Measurements from ENCODE around the gene ALX1. TPM values are rescaled to one million over a fixed set of nuclear protein-coding genes. Genes with fewer than 3 reads are reported as not detected.

The ALX1 gene
- total and polyA plus RNA-seq, 4 donors: not detected

- TF ChIP-seq CTCF (IDR thresholded peaks at IDR 0.05; ENCODE audit: low read depth, low read length, missing input control) (no peak), EGR1 (IDR thresholded peaks at IDR 0.05; ENCODE audit: low read depth in 2 of 2) (no peak), JUND (IDR thresholded peaks at IDR 0.05) (no peak), FOXA1 (IDR thresholded peaks at IDR 0.05) (no peak), RAD21 (IDR thresholded peaks at IDR 0.05) (no peak)
Measured at GRCh38 chr12:85348779-85349178, 68.8 kb downstream of the ALX1 start (continued).

DNA sequence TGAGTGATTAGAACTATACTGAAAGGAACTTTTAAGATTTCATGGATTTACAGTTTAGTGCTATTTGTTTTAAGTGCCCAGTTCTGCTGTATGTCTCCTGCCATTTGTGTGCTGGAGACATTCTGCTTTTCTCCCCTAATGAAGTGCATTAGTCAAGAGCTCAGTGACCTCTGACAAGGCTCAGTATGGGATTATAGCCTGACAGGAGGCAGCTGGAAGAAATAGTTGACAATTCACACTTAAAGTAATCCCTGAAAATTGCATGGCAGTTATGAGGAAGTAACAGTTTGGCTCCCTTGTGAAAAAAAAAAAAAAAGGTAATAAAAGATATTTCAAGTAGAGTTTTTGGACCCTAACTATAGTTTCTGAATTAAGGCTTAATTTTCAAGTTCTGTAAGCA is 70.3 kb downstream of the ALX1 start:
- Histone ChIP-seq H3K4me1 (ENCODE audit: control insufficient read depth in 4 of 4, insufficient read depth in 4 of 4, low read length in 3 of 4) (no peaks in the 10 kb centered on the region), H3K9ac (ENCODE audit: low read depth in 1 of 2, low read length in 2 of 2) (no peak overlapping the region), H3K27ac (ENCODE audit: low read depth in 1 of 2, low read length in 2 of 2) (no peak overlapping the region), H3K9me3 (ENCODE audit: control insufficient read depth in 4 of 4, low read length in 3 of 4) (no peaks in the 10 kb centered on the region), H3K36me3 (ENCODE audit: control insufficient read depth in 4 of 4, insufficient read depth in 3 of 4, low read depth in 1 of 4, low read length in 3 of 4) (no peaks in the 10 kb centered on the region), H3K27me3 (ENCODE audit: control insufficient read depth in 4 of 4, insufficient read depth in 4 of 4, low read length in 3 of 4) (no peaks in the 10 kb centered on the region), H3K4me3 (ENCODE audit: low read depth in 1 of 3, low read length in 3 of 3) (no peak overlapping the region)
- TF ChIP-seq, protein P1, sequence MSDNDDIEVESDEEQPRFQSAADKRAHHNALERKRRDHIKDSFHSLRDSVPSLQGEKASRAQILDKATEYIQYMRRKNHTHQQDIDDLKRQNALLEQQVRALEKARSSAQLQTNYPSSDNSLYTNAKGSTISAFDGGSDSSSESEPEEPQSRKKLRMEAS (IDR thresholded peaks at IDR 0.05): no peak
- peak; percentile 46 for TF ChIP-seq RXRA (IDR thresholded peaks at IDR 0.05)
- no peak for DNase-seq (ENCODE audit: low spot score)

Other genes with a start within 250 kb of the ALX1 start
- not detected for gene TSPAN19, start 243.9 kb upstream of the ALX1 start, total RNA-seq
- not detected for gene TSPAN19, start 243.9 kb upstream of the ALX1 start, polyA plus RNA-seq
- gene LRRIQ1, start 243.9 kb upstream of the ALX1 start, total RNA-seq: under 1 TPM; 0.05 to 0.08 TPM
- not detected for gene LRRIQ1, start 243.9 kb upstream of the ALX1 start, polyA plus RNA-seq